HG03432 (cell line): ENCODE results near the gene CHCHD3.

ENCODE experiments used
- ATAC-seq: cut with Tn5 transposase; IDR thresholded peaks from one replicate; pipeline ENCODE4 v1.9.1; 2021; ENCODE audit warnings: mild to moderate bottlenecking, moderate library complexity; ENCODE audit not compliant: unreplicated experiment

CHCHD3 gene

GRCh38 chr7:132871419-132871818 lies 210.5 kb downstream of the CHCHD3 start:
- peak; percentile 66 for ATAC-seq

GRCh38 chr7:132869166-132869861 lies 212.6 kb downstream of the CHCHD3 start:
- ATAC-seq: no peak

GRCh38 chr7:132866551-132866950 lies 215.3 kb downstream of the CHCHD3 start:
- ATAC-seq: no peak

GRCh38 chr7:132866144-132866531 lies 215.8 kb downstream of the CHCHD3 start:
- no peak for ATAC-seq

DNA sequence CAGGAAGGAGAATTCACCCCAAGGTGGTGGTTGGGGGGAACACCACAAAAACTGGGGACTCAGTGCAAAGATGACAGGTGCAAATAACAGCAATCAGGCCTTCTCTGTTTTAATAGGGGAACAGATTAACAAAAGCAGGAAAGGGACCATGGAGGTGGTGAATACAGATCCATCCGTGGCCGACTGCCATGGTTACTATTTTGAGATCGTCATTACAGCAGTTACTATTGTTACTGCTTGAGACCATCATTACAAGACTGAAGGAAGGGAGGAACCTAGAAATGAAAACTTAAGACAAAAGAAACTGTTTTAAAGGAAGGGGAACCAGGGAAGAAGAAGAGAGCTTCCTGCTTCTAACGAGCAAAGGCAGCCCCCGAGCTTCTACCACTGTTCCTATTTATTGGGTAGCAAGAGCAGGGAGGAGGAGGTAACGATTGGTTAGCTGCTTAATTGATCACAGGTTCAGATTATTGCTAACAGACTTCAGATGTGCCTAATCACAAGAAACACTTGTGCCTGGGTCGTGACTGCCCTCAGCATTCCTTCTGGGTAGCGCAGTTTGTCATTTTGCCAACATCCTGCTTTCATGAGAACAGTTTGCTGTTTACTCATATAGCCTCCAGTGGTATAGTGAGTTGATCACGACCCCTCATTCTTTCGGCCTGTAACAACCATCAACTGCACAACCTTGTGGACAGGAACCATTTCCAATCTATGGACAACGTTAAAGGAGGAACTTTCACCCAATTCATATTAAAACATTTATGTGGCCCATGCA lies 216.3 kb downstream of the CHCHD3 start:
- ATAC-seq: no peak

DNA sequence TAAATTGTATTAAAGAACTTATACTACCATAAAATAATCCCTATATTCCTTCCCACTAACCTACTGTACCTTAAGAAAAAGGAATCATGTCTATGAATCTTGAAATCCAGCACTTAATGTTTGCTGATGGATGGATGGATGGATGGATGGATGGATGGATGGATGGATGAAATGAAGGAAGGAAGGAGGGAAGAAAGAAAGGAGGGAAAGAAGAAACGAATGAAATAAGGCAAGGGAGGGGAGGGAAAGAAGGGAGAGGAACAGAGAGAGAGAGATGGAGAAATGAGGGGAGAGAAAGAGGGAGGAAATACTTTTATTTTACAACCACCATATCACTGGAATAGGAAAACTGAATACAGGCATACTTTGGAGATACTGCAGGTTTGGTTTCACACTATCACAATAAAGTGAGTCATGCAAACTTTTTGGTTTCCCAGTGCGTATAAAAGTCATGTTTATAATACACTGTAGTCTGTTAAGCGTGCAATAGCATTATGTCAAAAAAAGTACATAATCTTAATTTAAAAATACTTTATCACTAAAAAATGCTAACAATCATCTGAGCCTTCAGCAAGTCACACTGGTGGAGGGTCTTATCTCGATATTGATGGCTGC lies 219.8 kb downstream of the CHCHD3 start:
- no peak for ATAC-seq

GRCh38 chr7:132861424-132861823 lies 220.5 kb downstream of the CHCHD3 start:
- ATAC-seq: no peak

- no peak for ATAC-seq
These were observed 222.7 kb downstream of the CHCHD3 start for GRCh38 chr7:132859199-132859598.

DNA sequence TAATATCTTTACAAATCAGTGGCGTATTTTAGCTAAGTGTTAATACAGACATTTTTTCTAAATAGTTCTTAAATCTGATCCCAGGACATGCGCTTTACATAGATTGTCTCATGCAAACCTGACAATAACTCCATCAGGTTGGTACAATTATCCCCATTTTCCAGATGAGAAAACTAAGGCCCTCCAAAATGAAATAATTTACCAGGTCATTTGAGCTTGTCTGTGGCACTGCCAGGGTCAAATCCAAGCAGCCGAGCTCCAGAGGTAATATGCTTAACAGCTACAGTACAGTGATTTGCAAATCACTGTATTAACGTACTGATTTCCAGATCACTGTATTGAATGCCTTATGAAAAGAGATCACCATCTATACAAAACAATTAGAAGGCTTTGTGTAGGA lies 223.1 kb downstream of the CHCHD3 start:
- no peak for ATAC-seq

- no peak for ATAC-seq
These were observed 223.6 kb downstream of the CHCHD3 start for GRCh38 chr7:132858251-132858650.

GRCh38 chr7:132857703-132858102 lies 224.2 kb downstream of the CHCHD3 start:
- no peak for ATAC-seq

DNA sequence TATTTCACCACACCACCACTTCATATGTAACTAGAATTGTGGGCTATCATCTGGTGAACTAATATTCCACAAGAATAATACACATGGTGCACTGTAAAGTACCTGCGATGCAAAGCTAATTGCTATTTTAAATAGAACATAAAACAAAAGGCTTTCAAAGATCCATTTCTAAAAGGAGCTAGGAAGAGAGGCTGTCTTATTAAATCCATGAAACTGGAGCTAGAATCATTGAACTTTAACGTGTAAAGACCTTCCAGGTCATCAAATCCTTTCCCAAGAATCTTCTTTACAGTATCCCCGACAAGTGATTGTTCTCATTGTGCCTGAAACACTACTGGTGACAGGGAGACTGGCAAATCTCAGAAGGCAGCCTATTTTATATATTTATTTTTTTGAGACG lies 224.9 kb downstream of the CHCHD3 start:
- no peak for ATAC-seq

GRCh38 chr7:132856416-132856815 lies 225.5 kb downstream of the CHCHD3 start:
- ATAC-seq: no peak

DNA sequence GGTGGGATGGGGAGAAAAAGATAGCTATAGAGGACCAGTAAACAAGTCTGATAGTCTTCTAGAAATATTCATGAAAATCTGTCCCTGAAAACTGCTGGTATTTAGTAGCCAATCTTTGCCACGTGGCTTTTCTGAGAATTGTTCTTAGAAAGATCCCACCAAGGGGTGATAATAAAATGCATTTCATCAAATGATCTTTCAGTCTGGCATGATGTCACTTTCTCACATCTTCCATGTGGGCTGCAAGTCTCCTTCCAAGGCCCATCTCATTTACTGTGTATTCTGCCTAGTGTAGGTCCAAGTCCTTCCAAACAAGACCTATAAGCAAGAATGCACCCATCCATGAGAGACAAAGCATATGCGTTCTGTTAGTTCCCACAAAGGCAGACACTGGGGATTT lies 226.0 kb downstream of the CHCHD3 start:
- no peak for ATAC-seq

GRCh38 chr7:132854238-132854637 lies 227.7 kb downstream of the CHCHD3 start:
- no peak for ATAC-seq

DNA sequence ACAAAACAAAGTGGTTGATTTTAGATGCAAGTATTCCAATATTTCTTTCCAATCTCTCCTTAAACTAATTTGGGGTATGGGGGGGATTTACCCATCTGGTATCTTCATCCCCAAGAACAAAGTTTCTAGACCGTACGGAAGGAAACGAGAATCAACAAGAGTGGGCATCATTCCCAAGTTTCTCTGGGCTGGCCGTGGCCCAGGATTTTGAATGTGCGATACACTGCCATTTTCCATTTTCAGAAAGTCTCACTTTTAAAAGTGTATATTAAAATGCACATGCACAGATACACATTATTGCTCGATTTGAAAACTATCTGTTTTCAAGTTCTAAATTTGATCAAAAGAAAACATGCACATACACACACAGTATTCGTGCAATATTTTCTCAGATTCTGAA lies 234.5 kb downstream of the CHCHD3 start:
- no peak for ATAC-seq

- no peak for ATAC-seq
These were observed 235.8 kb downstream of the CHCHD3 start for GRCh38 chr7:132846086-132846485.

GRCh38 chr7:132842478-132842877 lies 239.4 kb downstream of the CHCHD3 start:
- ATAC-seq: no peak

DNA sequence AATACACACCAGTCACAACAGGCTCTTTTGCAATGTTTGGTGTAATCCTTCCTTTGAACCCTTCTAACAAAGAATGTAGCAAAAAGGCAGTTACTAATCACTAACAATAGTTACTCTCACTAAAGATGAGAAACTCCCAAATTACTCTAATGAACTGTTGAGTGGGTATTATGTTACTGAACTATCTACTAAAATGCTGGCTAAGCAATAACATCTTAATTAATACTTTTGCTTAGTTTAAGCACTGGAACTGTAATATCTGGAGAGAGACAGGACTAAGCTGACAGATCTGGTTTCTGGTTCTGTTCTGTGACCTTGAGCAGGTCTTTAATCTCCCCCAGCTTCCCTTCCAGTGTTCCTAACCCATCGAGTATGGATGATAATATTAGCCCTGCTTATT lies 241.7 kb downstream of the CHCHD3 start:
- ATAC-seq: no peak

- ATAC-seq: no peak
These were observed 243.6 kb downstream of the CHCHD3 start for GRCh38 chr7:132838313-132838712.

DNA sequence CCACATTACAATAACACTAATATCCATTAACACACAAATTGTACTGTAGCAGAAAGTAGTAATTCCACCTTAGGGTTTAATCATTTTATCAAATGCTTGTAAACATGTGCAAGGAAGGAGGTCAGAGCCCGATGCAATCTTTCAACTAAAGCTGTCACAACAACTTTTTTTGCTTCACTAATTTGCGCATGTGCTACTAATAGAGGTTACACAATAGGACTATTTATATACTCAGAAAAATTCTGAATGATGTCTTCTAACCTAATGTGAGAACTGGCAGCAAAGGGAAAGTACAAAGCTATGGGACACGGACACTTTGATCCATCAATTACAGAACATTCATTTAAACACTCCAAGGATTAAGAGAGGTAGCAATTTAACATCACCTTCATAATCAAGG lies 244.4 kb downstream of the CHCHD3 start:
- ATAC-seq: no peak

GRCh38 chr7:132836746-132837145 lies 245.1 kb downstream of the CHCHD3 start:
- no peak for ATAC-seq
